Panc1 (cell line): ENCODE results near the gene TRIM60.

Source experiments
- POLR2AphosphoS5 ChIP-seq: IDR thresholded peaks from 2 replicates; pipeline ENCODE4 v1.6.1; 2012; ENCODE audit warnings: mild to moderate bottlenecking, low read depth, low read length, moderate library complexity
- TF ChIP-seq, protein P1 (sequence below): fragments of 450-650 bp; IDR thresholded peaks from 2 replicates; pipeline ENCODE4 v1.5.1; 2017; ENCODE audit warnings: mild to moderate bottlenecking

DNA sequence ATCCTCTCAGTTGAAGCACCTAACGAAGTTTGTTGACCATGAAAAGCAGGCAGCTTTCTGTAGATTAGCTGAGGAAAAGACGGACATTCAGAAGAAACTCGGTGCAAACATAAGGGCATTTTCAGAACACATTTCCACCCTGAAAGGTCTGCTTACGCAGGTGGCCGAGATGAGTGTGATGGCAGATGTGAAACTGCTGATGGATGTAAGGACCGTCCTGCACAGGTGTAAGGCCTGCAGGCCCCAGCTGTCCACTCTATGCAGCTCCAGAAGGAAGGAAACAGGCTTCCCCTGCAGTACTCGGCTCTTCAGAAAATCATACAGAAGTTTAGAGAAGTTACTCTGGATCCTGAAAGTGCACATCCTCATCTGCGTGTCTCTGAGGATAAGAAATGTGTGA, 20.8 kb upstream of the TRIM60 start:
- TF ChIP-seq, protein P1, sequence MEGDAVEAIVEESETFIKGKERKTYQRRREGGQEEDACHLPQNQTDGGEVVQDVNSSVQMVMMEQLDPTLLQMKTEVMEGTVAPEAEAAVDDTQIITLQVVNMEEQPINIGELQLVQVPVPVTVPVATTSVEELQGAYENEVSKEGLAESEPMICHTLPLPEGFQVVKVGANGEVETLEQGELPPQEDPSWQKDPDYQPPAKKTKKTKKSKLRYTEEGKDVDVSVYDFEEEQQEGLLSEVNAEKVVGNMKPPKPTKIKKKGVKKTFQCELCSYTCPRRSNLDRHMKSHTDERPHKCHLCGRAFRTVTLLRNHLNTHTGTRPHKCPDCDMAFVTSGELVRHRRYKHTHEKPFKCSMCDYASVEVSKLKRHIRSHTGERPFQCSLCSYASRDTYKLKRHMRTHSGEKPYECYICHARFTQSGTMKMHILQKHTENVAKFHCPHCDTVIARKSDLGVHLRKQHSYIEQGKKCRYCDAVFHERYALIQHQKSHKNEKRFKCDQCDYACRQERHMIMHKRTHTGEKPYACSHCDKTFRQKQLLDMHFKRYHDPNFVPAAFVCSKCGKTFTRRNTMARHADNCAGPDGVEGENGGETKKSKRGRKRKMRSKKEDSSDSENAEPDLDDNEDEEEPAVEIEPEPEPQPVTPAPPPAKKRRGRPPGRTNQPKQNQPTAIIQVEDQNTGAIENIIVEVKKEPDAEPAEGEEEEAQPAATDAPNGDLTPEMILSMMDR: no peak
- no peak for TF ChIP-seq POLR2AphosphoS5
